SK-N-SH (cell line): ENCODE data around the gene RTN4RL2.

Source experiments
- TF ChIP-seq, protein P1 (sequence below): IDR thresholded peaks from 2 replicates; pipeline ENCODE4 v1.4.0; 2012; ENCODE audit warnings: low read depth
- TF ChIP-seq, protein P2 (sequence below): fragments of 200-600 bp; sonication (generic); IDR thresholded peaks from 2 replicates; pipeline ENCODE4 v1.6.1; 2017; ENCODE audit warnings: antibody characterized with exemption, mild to moderate bottlenecking, moderate library complexity
- TF ChIP-seq, protein P3 (sequence below): fragments of 150-350 bp; IDR thresholded peaks from 2 replicates; pipeline ENCODE4 v1.6.1; 2017; ENCODE audit warnings: antibody characterized with exemption, low read length, low read depth, borderline replicate concordance

DNA sequence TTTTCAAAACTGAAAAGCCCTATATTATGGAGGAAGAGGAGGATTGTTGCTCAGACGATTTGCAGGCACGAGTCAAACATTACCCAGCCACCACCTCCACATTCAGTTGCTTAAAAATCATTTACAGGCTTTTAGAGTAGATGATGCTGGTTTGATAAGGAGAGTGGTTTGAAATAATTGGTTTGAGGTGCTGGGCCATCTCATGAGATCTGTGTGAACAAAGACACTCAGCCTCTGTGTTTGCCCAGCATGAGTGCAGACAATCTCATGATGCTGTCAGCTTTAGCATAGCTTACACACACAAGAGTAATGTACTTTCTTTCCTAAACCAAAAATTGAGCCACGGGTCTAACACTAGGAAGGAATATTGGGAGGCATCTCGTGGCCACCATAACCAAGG, 37.7 kb upstream of the RTN4RL2 start:
- TF ChIP-seq, protein P1, sequence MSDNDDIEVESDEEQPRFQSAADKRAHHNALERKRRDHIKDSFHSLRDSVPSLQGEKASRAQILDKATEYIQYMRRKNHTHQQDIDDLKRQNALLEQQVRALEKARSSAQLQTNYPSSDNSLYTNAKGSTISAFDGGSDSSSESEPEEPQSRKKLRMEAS, result no peak
- TF ChIP-seq, protein P2, sequence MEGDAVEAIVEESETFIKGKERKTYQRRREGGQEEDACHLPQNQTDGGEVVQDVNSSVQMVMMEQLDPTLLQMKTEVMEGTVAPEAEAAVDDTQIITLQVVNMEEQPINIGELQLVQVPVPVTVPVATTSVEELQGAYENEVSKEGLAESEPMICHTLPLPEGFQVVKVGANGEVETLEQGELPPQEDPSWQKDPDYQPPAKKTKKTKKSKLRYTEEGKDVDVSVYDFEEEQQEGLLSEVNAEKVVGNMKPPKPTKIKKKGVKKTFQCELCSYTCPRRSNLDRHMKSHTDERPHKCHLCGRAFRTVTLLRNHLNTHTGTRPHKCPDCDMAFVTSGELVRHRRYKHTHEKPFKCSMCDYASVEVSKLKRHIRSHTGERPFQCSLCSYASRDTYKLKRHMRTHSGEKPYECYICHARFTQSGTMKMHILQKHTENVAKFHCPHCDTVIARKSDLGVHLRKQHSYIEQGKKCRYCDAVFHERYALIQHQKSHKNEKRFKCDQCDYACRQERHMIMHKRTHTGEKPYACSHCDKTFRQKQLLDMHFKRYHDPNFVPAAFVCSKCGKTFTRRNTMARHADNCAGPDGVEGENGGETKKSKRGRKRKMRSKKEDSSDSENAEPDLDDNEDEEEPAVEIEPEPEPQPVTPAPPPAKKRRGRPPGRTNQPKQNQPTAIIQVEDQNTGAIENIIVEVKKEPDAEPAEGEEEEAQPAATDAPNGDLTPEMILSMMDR, result no peak
- TF ChIP-seq, protein P3, sequence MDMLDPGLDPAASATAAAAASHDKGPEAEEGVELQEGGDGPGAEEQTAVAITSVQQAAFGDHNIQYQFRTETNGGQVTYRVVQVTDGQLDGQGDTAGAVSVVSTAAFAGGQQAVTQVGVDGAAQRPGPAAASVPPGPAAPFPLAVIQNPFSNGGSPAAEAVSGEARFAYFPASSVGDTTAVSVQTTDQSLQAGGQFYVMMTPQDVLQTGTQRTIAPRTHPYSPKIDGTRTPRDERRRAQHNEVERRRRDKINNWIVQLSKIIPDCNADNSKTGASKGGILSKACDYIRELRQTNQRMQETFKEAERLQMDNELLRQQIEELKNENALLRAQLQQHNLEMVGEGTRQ, result no peak
